Heart left ventricle (tissue), 16 donors: ENCODE measurements around the gene FABP7. TPM values are rescaled to one million over a fixed set of nuclear protein-coding genes. Genes with fewer than 3 reads are reported as not detected.

Experiments
- ATAC-seq, 4 donors: fragments of 200-7000 bp; cut with Tn5 transposase; one replicate each; pipeline ENCODE4 v1.9.1; 2020 to 2022; ENCODE audit warnings: moderate library complexity in 4 of 4, mild to moderate bottlenecking in 3 of 4, moderate number of reproducible peaks in 1 of 4
- DNase-seq, 5 donors: peaks; one replicate each; pipeline ENCODE4 v3.0.0-alpha.2; 2020
- H3K27ac ChIP-seq, 12 donors: fragments of 200-600 bp; sonication (generic) in 4 of 12; one replicate each; pipeline versions ENCODE4 v1.5.0 to v1.8.0; 2016 to 2022; ENCODE audit warnings: mild to moderate bottlenecking in 2 of 12
- H3K27me3 ChIP-seq, 9 donors: fragments of 200-600 bp; sonication (generic) in 2 of 9; one replicate each; pipeline versions ENCODE4 v1.5.1 to v1.8.0; 2016 to 2022; ENCODE audit warnings: mild to moderate bottlenecking in 3 of 9
- H3K36me3 ChIP-seq, 9 donors: fragments of 200-600 bp; sonication (generic) in 2 of 9; one replicate each; pipeline versions ENCODE4 v1.5.0 to v1.8.0; 2018 to 2022; ENCODE audit warnings: mild to moderate bottlenecking in 2 of 9
- H3K4me1 ChIP-seq, 12 donors: fragments of 200-600 bp; sonication (generic) in 4 of 12; one replicate each; pipeline versions ENCODE4 v1.5.0 to v1.8.0; 2016 to 2022; ENCODE audit warnings: mild to moderate bottlenecking in 3 of 12
- H3K4me3 ChIP-seq, 12 donors: fragments of 200-600 bp; sonication (generic) in 4 of 12; one replicate each; pipeline versions ENCODE4 v1.5.0 to v1.8.0; 2017 to 2022; ENCODE audit warnings: mild to moderate bottlenecking in 9 of 12, moderate library complexity in 4 of 12
- H3K9me3 ChIP-seq, 12 donors: fragments of 200-600 bp; sonication (generic) in 4 of 12; one replicate each; pipeline versions ENCODE4 v1.5.0 to v1.8.0; 2016 to 2022; ENCODE audit warnings: mild to moderate bottlenecking in 1 of 12
- CTCF ChIP-seq, 12 donors: fragments of 200-600 bp; sonication (generic) in 4 of 12; IDR thresholded peaks; one replicate each; pipeline versions ENCODE4 v1.5.0 to v1.8.0; 2018 to 2022; ENCODE audit warnings: antibody characterized with exemption in 12 of 12, mild to moderate bottlenecking in 5 of 12
- POLR2A ChIP-seq, 2 donors: fragments of 450-650 bp; IDR thresholded peaks; one replicate each; pipeline ENCODE4 v1.6.1; 2017; ENCODE audit warnings: antibody characterized with exemption in 2 of 2, mild to moderate bottlenecking in 2 of 2, moderate library complexity in 2 of 2
- WGBS, 4 donors: extraction: QIAGEN DNeasy Blood & Tissue Kit in 2 of 4; methylation state at CpG; one replicate each; pipeline versions ENCODE4 v1.1.5 to v1.1.7; 2013 to 2018; 5-methylcytosine and 5-hydroxymethylcytosine counted together
- intact Hi-C, 10 donors: fragments of 100-400 bp; cut with DNase I; formaldehyde crosslinking; loops; one replicate each; pipeline versions ENCODE4 v1.11.1 to v1.14.2; 2022
- polyA plus RNA-seq, 2 donors: library from polyadenylated mRNA; stranded (reverse); fragments of 200-250 nt; gene quantifications; one replicate each; pipeline ENCODE4 v1.2.3, GENCODE V29; 2013
- total RNA-seq, 9 donors: library from RNA; depleted of rRNA in 2 of 9; stranded (reverse); fragments of >200 nt in 2 of 9; fragmentation: NEBNext Ultra II Directional in 3 of 9; extraction: Animal tissue kit (Norgen Biotek cat#: 25700) in 3 of 9; gene quantifications; one replicate each; pipeline versions ENCODE4 v1.1.0 to v1.2.4, GENCODE V29; 2016 to 2023
- donor health status: ischemic (EF 13 %, LVEDD 7.1; RV severe dilation, severe dysfunction).
- donor health status: healthy with polysubstance abuse.
- donor health status: DM: no; HTN: yes; CAD: no.
- donor health status: DM: no; HTN: no; CAD: no.
- donor health status: ischemic (EF 25% LVEDD 6.9; RV normal size, moderate dysfunction).
- donor health status: ischemic (EF 25% LVEDD 5.7; RV mildly dilated, moderate dysfunction).
- donor health status: healthy.
- donor health status: DM: yes; HTN: yes; CAD: no.
- donor health status: ischemic (EF 35%, LVEDD 5.7; RV mildly dilated, moderate dysfunction).
- donor health status: nonischemic (EF 11% LVEDD 7.7; RV severe dilation, severe dysfunction).
- donor health status: DM: yes; HTN: yes; CAD: no.
- donor health status: PGD.
- donor health status: ischemic (EF 29% LVEDD 5.4; RV normal size, mild dysfunction).
- donor health status: nonischemic (EF 23%, LVEDD 6.1; RV moderate dilation, normal function).

The FABP7 gene
- total and polyA plus RNA-seq, 11 donors = 0.17 to 0.61 TPM; not detected in 9

GRCh38 chr6:122803171-122803661 is 23.7 kb downstream of the FABP7 start:
- H3K4me1 ChIP-seq = peaks cover 0 to 3% (median 0%) of the 10 kb centered on the region in 12 donors
- H3K27ac ChIP-seq = no peak overlapping the region
- DNase-seq (no peak), ATAC-seq (no peak)
- TF ChIP-seq CTCF (IDR thresholded peaks at IDR 0.05) = no peak
- TF ChIP-seq POLR2A (IDR thresholded peaks at IDR 0.05) = no peak
- H3K36me3 ChIP-seq = peaks cover 0 to 18% (median 10%) of the 10 kb centered on the region in 9 donors
- intact Hi-C loops = no loop called here
- no peaks in the 10 kb centered on the region for H3K9me3 ChIP-seq
- H3K27me3 ChIP-seq = no peaks in the 10 kb centered on the region
- 17 to 53% (median 19%) methylated on average over 4 of the region's 4 CpGs for WGBS, 4 donors
- no peak overlapping the region for H3K4me3 ChIP-seq

GRCh38 chr6:122804962-122805485 is 25.5 kb downstream of the FABP7 start:
- TF ChIP-seq POLR2A (IDR thresholded peaks at IDR 0.05) = no peak
- no peaks in the 10 kb centered on the region for H3K9me3 ChIP-seq
- ATAC-seq (no peak), DNase-seq (no peak)
- H3K4me3 ChIP-seq = no peak overlapping the region
- WGBS, 4 donors = 64 to 74% (median 73%) methylated on average over 5 of the region's 5 CpGs
- peaks cover 0 to 30% (median 11%) of the 10 kb centered on the region in 9 donors for H3K36me3 ChIP-seq
- no peaks in the 10 kb centered on the region for H3K4me1 ChIP-seq
- no peaks in the 10 kb centered on the region for H3K27me3 ChIP-seq
- intact Hi-C loops = no loop called here
- no peak overlapping the region for H3K27ac ChIP-seq

- H3K4me3 ChIP-seq = no peak overlapping the region
- H3K27me3 ChIP-seq = no peaks in the 10 kb centered on the region
- no peaks in the 10 kb centered on the region for H3K4me1 ChIP-seq
- H3K9me3 ChIP-seq = no peaks in the 10 kb centered on the region
- no peak overlapping the region for H3K27ac ChIP-seq
- no peak for DNase-seq
- no peak for ATAC-seq
- H3K36me3 ChIP-seq = peaks cover 0 to 30% (median 11%) of the 10 kb centered on the region in 9 donors
- intact Hi-C loops = no loop called here
- TF ChIP-seq CTCF (IDR thresholded peaks at IDR 0.05) (no peak), POLR2A (IDR thresholded peaks at IDR 0.05) (no peak)
- 78 to 90% (median 87%) methylated on average over 2 of the region's 2 CpGs for WGBS, 4 donors
Observed at GRCh38 chr6:122806291-122806690, 26.8 kb downstream of the FABP7 start.

- ATAC-seq = no peak
- no peak for TF ChIP-seq POLR2A (IDR thresholded peaks at IDR 0.05)
- TF ChIP-seq CTCF (IDR thresholded peaks at IDR 0.05) = no peak
- no peak for DNase-seq
- H3K9me3 ChIP-seq = no peaks in the 10 kb centered on the region
- 85 to 95% (median 93%) methylated on average over 10 of the region's 10 CpGs for WGBS, 4 donors
- H3K4me3 ChIP-seq = no peak overlapping the region
- intact Hi-C loops = no loop called here
- H3K27ac ChIP-seq = no peak overlapping the region
- H3K27me3 ChIP-seq = no peaks in the 10 kb centered on the region
- H3K4me1 ChIP-seq = no peaks in the 10 kb centered on the region
- peaks cover 0 to 30% (median 11%) of the 10 kb centered on the region in 9 donors for H3K36me3 ChIP-seq
Observed at GRCh38 chr6:122808121-122808885, 28.8 kb downstream of the FABP7 start.
